Neural crest cell (in vitro differentiated cells): ENCODE measurements around the gene SCUBE1. TPM values are rescaled to one million over a fixed set of nuclear protein-coding genes. Genes with fewer than 3 reads are reported as not detected.
A peak's percentile ranks its signal among the peaks of the same experiment; 100 is the strongest.

ENCODE experiments used
- DNase-seq: peaks from one replicate; pipeline ENCODE4 v3.0.0; 2021; ENCODE audit warnings: low read depth, mixed read lengths, low spot score
- H3K27ac Mint-ChIP-seq: one replicate; pipeline ENCODE4 v1.8.0; 2021; ENCODE audit warnings: mild to moderate bottlenecking, mixed read lengths; ENCODE audit not compliant: unreplicated experiment
- H3K27me3 Mint-ChIP-seq: 2 replicates; pipeline ENCODE4 v1.8.0; 2021; ENCODE audit warnings: low read depth, mild to moderate bottlenecking, mixed read lengths
- H3K36me3 Mint-ChIP-seq: 2 replicates; pipeline ENCODE4 v1.8.0; 2021; ENCODE audit warnings: low read depth, mild to moderate bottlenecking, mixed read lengths
- H3K4me1 Mint-ChIP-seq: 2 replicates; pipeline ENCODE4 v1.8.0; 2021; ENCODE audit warnings: mixed read lengths
- H3K4me3 Mint-ChIP-seq: one replicate; pipeline ENCODE4 v1.8.0; 2021; ENCODE audit warnings: mild to moderate bottlenecking, mixed read lengths
- H3K9me3 Mint-ChIP-seq: 2 replicates; pipeline ENCODE4 v1.8.0; 2021; ENCODE audit warnings: mixed read lengths
- CTCF ChIP-seq: fragments of 200-600 bp; sonication (generic); conservative IDR thresholded peaks from 2 replicates; pipeline ENCODE4 v1.5.0; 2021; ENCODE audit warnings: antibody characterized with exemption, mild to moderate bottlenecking
- total RNA-seq: library from RNA; stranded (reverse); gene quantifications from 2 replicates; pipeline ENCODE4 v1.2.1, GENCODE V29; 2021

The SCUBE1 gene
- total RNA-seq, 1 donor from 2014 or later = 12.1 TPM

DNA sequence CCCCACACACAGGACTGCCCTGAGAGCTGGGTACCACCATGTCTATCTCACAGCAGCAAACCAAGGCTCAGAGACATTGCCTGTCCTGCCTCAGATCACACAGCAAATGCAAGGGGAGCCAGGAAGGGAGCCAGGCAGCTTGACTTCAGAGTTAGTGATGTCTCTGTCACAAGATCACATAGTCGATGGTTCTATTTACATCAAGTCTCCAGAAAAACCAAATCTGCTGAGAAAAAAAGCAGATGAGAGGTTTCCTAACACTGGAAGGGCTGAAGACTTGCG is 16.1 kb downstream of the SCUBE1 start:
- Mint-ChIP-seq H3K9me3 (no peaks in the 10 kb centered on the region), H3K4me3 (peak overlapping the region; percentile 61), H3K36me3 (no peaks in the 10 kb centered on the region), H3K27ac (peak overlapping the region; percentile 94), H3K4me1 (peaks cover 51% of the 10 kb centered on the region), H3K27me3 (no peaks in the 10 kb centered on the region)
- TF ChIP-seq CTCF = no peak
- DNase-seq = no peak

DNA sequence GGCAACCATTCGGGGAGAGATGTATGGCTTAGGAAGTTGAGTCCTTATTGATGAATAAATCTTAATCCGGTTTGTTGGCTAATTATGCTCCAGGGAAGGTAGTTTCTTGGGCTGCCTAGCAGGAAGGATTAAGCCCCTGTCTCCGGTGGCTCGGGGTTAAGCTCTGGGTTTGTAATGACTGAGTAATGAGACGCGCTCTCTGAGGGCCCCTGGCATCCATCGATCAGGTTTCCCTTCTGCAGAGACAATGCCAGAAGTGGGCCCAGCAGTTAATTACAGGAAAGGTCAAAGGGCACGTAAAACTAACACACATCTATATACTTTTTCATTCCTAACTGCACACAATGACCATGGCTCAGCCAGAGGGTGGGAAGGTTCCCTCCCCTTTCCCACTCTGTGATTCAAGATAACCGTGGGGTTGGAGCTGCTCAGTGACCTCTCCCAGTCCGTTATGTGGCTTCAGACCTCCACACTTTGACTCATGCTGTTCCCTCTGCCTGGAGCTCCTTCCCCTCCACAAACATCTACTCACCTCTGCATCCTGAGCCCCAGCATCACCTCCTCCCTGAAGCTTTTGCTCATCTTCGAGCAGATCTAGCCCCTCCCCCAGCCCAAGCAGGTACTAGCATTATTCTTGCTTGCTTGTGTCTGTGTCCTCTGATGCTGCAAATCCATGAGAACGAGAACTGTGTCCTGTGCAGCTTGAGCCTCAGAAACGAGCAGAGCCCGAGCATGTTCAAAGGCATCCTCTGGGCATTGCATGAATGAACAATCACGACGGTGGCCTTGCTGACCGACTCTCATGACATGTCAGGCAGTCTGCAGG is 16.6 kb downstream of the SCUBE1 start:
- no peaks in the 10 kb centered on the region for H3K27me3 Mint-ChIP-seq
- H3K36me3 Mint-ChIP-seq = no peaks in the 10 kb centered on the region
- no peak for TF ChIP-seq CTCF
- H3K4me1 Mint-ChIP-seq = peaks cover 51% of the 10 kb centered on the region
- H3K9me3 Mint-ChIP-seq = no peaks in the 10 kb centered on the region
- peak overlapping the region; percentile 61 for H3K4me3 Mint-ChIP-seq
- no peak for DNase-seq
- H3K27ac Mint-ChIP-seq = peak overlapping the region; percentile 94

DNA sequence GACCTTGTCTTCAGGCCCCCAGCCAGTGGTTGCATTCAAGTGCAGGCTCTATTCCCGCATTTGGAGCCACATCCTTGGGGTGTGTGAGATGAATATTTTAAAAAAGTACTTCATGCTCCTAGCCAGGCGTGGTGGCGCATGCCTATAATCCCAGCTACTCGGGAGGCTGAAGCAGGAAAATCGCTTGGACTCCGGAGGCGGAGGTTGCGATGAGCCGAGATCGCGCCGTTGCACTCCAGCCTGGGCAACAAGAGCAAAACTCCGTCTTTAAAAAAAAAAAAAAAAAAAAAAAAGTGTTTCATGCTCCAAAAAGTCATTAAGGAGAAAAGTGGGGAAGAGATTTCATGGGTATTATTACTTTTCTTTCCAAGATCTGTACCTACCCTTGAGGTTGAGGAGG is 18.0 kb downstream of the SCUBE1 start:
- no peak for DNase-seq
- Mint-ChIP-seq H3K27me3 (no peaks in the 10 kb centered on the region), H3K9me3 (no peaks in the 10 kb centered on the region), H3K36me3 (no peaks in the 10 kb centered on the region), H3K27ac (no peak overlapping the region), H3K4me1 (peaks cover 44% of the 10 kb centered on the region), H3K4me3 (no peak overlapping the region)
- TF ChIP-seq CTCF = no peak

DNA sequence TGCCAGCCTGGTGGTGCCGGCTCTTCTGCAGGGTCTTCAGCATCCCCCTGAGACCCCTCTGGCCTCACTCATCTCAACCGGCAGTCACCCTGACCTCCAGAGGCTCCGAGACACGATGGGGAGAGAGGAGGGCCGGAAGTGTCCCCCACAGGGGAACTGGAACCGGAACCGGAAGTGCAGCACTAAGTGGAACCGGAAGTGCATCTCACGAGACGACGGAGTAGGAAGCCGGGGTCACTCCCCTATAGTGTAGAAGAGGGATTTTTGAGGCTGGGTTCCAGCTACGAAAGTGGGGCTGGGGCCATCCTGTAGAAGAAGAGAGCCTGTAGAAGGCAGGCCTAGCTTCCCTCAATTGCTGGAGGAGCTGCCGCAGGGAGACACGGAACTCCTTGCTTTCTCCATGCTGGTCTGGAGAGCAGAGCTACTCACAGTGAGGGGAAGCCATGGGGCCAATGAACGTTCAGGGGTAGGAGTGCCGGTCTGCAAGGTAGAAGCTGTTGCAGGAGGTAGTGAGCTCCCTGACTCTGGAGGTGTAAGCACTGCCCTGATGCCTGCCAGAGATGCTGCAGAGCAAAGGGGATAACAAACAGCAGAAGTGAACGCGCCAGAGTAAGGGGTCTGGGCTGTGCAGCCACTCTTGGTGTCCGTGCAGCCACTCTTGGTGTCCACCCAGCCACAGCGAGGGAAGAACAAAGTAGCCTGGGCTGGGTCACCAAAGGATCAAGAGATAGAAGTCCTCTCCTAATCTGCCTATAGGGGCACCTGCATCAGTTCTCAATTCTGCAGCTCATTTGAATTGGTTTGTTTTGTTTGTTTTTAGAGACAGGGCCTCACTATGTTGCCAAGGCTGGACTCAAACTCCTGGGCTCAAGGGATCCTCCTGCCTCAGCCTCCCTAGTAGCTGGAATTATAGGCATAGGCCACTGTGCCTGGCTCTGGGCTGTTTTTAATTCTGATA is 21.9 kb downstream of the SCUBE1 start:
- H3K4me1 Mint-ChIP-seq = peaks cover 18% of the 10 kb centered on the region
- no peak overlapping the region for H3K27ac Mint-ChIP-seq
- H3K9me3 Mint-ChIP-seq = no peaks in the 10 kb centered on the region
- no peaks in the 10 kb centered on the region for H3K27me3 Mint-ChIP-seq
- no peak for TF ChIP-seq CTCF
- no peak for DNase-seq
- H3K4me3 Mint-ChIP-seq = no peak overlapping the region
- no peaks in the 10 kb centered on the region for H3K36me3 Mint-ChIP-seq

DNA sequence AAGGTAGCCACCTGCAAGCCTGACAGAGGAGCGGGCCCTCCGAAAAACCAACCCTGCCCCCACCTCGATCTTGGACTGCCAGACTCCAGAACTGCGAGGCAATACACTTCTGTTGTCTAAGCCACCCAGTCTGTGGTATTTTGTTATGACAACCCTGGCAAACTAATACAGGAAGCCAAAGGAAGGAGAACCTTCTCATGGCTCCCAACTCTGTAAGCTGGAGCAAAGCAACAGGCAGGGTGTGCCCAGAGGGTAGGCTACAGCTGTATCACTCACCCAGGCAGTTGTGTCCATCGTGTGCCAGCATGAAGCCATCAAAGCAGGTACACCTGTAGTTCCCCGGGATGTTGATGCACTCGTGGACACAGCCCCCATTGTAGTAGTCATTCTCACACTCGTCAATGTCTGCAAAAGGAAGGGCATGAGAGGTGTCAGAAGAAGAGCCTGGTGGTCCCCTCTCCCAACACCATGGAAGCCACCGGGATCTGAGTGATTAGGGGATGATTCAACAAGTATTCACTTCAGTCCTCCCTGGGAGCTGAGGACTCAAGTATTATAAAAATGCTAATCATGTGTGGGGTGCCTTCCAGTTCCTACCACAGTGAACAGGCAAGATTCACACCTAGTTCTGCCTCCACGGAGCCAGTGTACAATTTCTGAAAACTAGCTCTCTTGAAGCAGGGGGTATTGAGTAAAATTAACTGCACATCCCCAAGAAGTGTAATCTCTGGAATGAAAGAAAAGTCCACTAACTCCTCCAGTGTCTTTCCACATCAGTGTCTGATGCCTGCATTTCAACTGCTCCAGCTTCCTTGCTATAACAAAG is 23.3 kb downstream of the SCUBE1 start:
- no peak for TF ChIP-seq CTCF
- H3K4me3 Mint-ChIP-seq = no peak overlapping the region
- no peaks in the 10 kb centered on the region for H3K27me3 Mint-ChIP-seq
- no peak overlapping the region for H3K27ac Mint-ChIP-seq
- no peaks in the 10 kb centered on the region for H3K36me3 Mint-ChIP-seq
- DNase-seq = no peak
- H3K9me3 Mint-ChIP-seq = no peaks in the 10 kb centered on the region
- peaks cover 8% of the 10 kb centered on the region for H3K4me1 Mint-ChIP-seq
